ENCODE data around the gene RNF26. TPM values are rescaled to one million over a fixed set of nuclear protein-coding genes. Genes with fewer than 3 reads are reported as not detected.
"Not testable (repeated sequence)": the region's sequence is repeated elsewhere in the genome, so short reads cannot be mapped to it uniquely, and the experiment has no call there.

RNF26 gene
- total RNA-seq, 1 experiment from 2014 or later, result 26.4 TPM

DNA sequence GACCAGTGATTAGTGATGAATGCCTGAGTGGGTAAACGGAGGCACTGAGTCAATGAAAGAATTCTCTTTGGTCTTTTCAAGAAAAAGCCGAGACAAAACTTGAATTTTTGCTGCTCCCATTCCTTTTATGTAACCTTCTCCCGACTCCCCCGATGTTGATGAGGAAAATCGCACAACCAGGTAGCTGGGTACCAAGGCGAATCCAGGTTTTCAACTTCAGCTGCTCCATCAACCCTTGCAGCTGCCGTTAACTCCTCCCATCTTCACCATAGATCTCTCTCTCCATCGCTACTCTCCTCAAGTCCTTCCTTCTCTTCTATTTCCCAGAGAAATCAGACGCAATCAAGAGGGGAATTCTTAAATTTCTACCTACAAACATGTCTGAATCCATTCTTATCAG is 47.8 kb downstream of the RNF26 start:
- no peak for DNase-seq
- Histone ChIP-seq H3K27me3 (ENCODE audit: control insufficient read depth, insufficient read depth, low read length) (peaks cover 20% of the 10 kb centered on the region), H3K4me3 (ENCODE audit: insufficient read depth, low read depth, low read length) (peak overlapping the region; percentile 54), H3K36me3 (replicated peaks; ENCODE audit: control insufficient read depth, insufficient read depth, low read length) (no peaks in the 10 kb centered on the region)

DNA sequence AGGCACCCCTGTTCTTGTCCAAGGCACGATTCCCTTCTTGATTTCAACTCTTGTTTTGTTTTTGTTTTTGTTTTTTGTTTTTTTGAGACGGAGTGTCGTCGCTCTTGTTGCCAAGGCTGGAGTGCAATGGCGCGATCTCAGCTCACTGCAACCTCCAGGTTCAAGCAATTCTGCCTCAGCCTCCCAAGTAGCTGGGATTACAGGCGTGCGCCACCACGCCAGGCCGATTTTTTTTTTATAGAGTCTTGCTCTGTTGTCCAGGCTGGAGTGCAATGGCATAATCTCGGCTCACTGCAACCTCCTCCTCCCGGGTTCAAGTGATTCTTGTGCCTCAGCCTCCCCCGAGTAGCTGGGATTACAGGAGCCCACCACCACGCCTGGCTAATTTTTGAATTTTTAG is 48.2 kb downstream of the RNF26 start:
- H3K4me3 ChIP-seq (ENCODE audit: insufficient read depth, low read depth, low read length); DNase-seq: not testable (repeated sequence)

DNA sequence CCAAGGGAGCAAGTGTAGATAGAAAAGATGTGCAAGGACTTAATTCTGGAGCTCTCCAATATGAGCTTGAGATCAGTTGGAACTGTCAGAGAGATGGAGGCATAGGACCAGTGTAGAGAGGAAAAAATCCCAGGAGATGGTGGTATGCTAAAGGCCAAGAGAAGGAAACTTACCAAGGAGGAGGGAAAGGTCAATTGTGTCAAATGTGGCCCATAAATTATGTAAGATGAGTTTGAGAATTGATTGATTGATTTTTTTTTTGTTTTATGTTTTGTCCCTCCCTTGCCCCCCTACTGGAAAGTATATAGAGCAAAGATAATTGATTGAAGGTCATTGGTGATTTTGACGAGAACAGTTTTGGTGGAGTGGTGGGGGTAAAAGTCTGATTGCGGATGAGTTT is 50.0 kb downstream of the RNF26 start:
- H3K36me3 ChIP-seq (replicated peaks; ENCODE audit: control insufficient read depth, insufficient read depth, low read length), result no peaks in the 10 kb centered on the region
- H3K4me3 ChIP-seq (ENCODE audit: insufficient read depth, low read depth, low read length), result no peak overlapping the region
- peaks cover 20% of the 10 kb centered on the region for H3K27me3 ChIP-seq (ENCODE audit: control insufficient read depth, insufficient read depth, low read length)
- DNase-seq, result no peak

More for the DNA sequence above, 48.2 kb downstream of the RNF26 start:
- H3K36me3 ChIP-seq (replicated peaks; ENCODE audit: control insufficient read depth, insufficient read depth, low read length), result not testable (repeated sequence)
- peaks cover 20% of the 10 kb centered on the region for H3K27me3 ChIP-seq (ENCODE audit: control insufficient read depth, insufficient read depth, low read length)

Other genes with a start within 250 kb of the RNF26 start
- 12.2 and 14.3 TPM in 2 replicates for gene HMBS, start 249.6 kb upstream of the RNF26 start, total RNA-seq (2014; rRNA removed; shearing (Covaris generic))
- 30.7 and 44.3 TPM in 2 replicates for gene DPAGT1, start 232.7 kb upstream of the RNF26 start, total RNA-seq (2014; rRNA removed; shearing (Covaris generic))
- gene C2CD2L, start 227.2 kb upstream of the RNF26 start, total RNA-seq (2014; rRNA removed; shearing (Covaris generic)), result 4.8 and 7.0 TPM in 2 replicates
- gene HINFP, start 212.9 kb upstream of the RNF26 start, total RNA-seq (2014; rRNA removed; shearing (Covaris generic)), result 21.2 and 33.2 TPM in 2 replicates
- gene ABCG4, start 185.5 kb upstream of the RNF26 start, total RNA-seq (2014; rRNA removed; shearing (Covaris generic)), result 0.31 and 0.37 TPM in 2 replicates
- 34.0 and 44.0 TPM in 2 replicates for gene NLRX1, start 165.8 kb upstream of the RNF26 start, total RNA-seq (2014; rRNA removed; shearing (Covaris generic))
- not detected in 2 replicates for gene NHERF4, start 149.1 kb upstream of the RNF26 start, total RNA-seq (2014; rRNA removed; shearing (Covaris generic))
- gene CBL, start 128.2 kb upstream of the RNF26 start, total RNA-seq (2014; rRNA removed; shearing (Covaris generic)), result 16.1 and 23.6 TPM in 2 replicates
- gene MCAM, start 17.4 kb upstream of the RNF26 start, total RNA-seq (2014; rRNA removed; shearing (Covaris generic)), result 45.5 and 59.3 TPM in 2 replicates
- 2.1 TPM in 2 replicates for gene C1QTNF5, start 6.4 kb downstream of the RNF26 start, total RNA-seq (2014; rRNA removed; shearing (Covaris generic))
- not detected in 2 replicates for gene MFRP, start 12.2 kb downstream of the RNF26 start, total RNA-seq (2014; rRNA removed; shearing (Covaris generic))
- gene USP2, start 47.2 kb downstream of the RNF26 start, total RNA-seq (2014; rRNA removed; shearing (Covaris generic)), result 2.7 and 2.8 TPM in 2 replicates
- 305 and 319 TPM in 2 replicates for gene THY1, start 88.6 kb downstream of the RNF26 start, total RNA-seq (2014; rRNA removed; shearing (Covaris generic))